Hepatocyte (in vitro differentiated cells): Measurements from ENCODE around the gene RABL6.

Source experiments
- EZH2 ChIP-seq: fragments of 200-600 bp; sonication (generic); IDR thresholded peaks from 2 replicates; pipeline ENCODE4 v1.6.1; 2016; ENCODE audit warnings: antibody characterized with exemption, mild to moderate bottlenecking, borderline replicate concordance
- EZH2phosphoT487 ChIP-seq: fragments of 200-600 bp; sonication (generic); IDR thresholded peaks from one replicate; pipeline ENCODE4 v1.6.1; 2018; ENCODE audit warnings: antibody characterized with exemption, mild to moderate bottlenecking, low read depth, moderate library complexity; ENCODE audit not compliant: unreplicated experiment, severe bottlenecking
- TF ChIP-seq, protein P1 (sequence below): fragments of 200-600 bp; sonication (generic); IDR thresholded peaks from 2 replicates; pipeline ENCODE4 v1.5.1; 2016; ENCODE audit warnings: antibody characterized with exemption, mild to moderate bottlenecking; ENCODE audit not compliant: poor library complexity

DNA sequence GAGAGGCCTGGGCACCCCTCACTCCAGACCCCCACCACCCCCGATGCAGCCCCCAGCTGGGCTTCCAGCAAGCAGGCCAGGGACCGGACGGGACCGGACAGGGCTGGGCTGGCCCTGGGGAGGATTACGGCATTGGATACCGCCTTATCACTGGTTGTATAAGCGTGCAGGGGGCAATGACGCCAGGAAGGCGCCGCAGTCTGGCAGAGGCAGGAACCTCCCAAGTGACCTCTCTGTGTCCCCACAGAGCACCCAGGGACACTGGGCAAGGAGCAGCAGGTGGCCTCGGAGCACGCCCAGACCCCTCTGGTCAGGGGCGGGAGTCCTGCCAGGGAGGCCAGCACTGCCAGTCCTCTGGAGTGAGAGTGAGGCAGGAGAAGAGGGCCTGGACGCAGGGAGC is 42.7 kb upstream of the RABL6 start:
- TF ChIP-seq, protein P1, sequence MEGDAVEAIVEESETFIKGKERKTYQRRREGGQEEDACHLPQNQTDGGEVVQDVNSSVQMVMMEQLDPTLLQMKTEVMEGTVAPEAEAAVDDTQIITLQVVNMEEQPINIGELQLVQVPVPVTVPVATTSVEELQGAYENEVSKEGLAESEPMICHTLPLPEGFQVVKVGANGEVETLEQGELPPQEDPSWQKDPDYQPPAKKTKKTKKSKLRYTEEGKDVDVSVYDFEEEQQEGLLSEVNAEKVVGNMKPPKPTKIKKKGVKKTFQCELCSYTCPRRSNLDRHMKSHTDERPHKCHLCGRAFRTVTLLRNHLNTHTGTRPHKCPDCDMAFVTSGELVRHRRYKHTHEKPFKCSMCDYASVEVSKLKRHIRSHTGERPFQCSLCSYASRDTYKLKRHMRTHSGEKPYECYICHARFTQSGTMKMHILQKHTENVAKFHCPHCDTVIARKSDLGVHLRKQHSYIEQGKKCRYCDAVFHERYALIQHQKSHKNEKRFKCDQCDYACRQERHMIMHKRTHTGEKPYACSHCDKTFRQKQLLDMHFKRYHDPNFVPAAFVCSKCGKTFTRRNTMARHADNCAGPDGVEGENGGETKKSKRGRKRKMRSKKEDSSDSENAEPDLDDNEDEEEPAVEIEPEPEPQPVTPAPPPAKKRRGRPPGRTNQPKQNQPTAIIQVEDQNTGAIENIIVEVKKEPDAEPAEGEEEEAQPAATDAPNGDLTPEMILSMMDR, result no peak
- TF ChIP-seq EZH2 (no peak), EZH2phosphoT487 (no peak)
